ENCODE measurements around the gene AKT3.

The AKT3 gene

DNA sequence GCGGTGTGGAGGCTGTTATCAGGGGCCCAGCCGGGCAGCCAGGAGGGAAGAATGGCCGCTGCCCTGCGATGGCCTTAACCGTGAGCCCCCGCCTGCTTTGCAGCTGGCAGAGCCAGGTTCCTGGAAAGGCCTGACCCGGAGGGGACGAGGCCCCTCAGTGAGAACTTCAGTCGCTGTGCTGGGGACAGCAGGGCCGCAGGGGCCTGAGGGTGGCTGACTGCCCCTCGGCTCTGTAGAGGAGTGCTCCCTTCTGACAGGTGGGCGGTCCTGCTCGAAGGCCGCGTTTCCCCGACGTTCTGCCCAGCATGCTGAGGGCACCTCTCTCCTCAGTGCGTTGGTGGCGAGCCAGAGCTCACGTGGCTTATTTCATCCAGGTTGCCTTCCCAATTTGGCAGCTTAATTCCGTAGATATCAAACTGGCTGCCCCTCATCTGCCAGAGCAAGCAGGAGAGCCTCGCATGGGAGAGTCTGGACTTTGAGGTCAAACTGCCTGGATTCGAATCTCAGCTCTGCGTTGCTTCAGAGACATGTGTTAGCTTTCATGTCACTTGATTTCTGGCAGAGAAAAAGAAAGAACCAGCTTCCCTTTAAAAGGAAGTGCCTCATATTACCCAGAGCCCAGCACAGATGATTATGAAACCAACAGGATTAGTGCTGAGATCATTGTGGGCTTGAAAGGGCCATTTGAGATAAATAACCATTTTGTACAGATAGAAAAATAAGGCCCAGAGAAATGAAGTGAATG, 354.4 kb downstream of the AKT3 start:
- no peak for TF ChIP-seq CTCF (IDR thresholded peaks at IDR 0.05; ENCODE audit: insufficient read depth, low read depth, low read length, missing control alignments)
- no peak overlapping the region for H3K4me3 ChIP-seq (ENCODE audit: low read depth, low read length)
- DNase-seq (ENCODE audit: low read depth), result no peak

DNA sequence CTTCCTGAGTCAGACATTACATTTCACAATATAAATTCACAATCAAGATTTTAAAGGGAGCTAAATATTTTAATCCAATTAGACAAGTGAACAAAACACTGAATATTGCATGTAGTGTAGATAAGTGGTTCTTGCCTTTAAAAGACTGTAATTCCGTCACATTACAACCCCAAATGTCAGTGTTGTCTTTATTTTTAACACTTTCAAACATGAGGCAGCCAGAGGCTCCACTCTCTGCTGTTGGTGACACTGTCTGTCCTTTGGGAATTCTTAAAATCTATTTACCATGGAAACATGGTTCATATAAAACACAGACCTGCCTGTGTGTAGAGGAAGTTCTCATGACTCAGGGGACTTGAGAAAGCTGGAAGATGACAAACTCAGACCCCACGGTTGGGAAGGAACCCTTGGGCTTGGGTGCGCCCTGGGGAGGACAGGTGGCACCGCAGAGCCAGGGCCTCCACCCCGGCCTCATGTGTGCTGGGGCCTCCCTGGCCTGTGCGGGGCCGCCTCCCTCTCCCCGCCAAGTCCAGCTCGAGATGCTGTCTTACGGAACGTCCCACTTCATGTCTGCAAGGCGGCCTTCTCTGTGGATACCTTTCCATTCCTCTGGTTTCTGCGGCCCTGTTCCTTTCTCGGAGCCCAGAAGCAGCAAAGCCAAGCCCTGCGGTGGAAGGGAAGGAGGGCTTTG, 355.2 kb downstream of the AKT3 start:
- no peak for DNase-seq (ENCODE audit: low read depth)
- TF ChIP-seq CTCF (IDR thresholded peaks at IDR 0.05; ENCODE audit: insufficient read depth, low read depth, low read length, missing control alignments), result no peak
- no peak overlapping the region for H3K4me3 ChIP-seq (ENCODE audit: low read depth, low read length)

DNA sequence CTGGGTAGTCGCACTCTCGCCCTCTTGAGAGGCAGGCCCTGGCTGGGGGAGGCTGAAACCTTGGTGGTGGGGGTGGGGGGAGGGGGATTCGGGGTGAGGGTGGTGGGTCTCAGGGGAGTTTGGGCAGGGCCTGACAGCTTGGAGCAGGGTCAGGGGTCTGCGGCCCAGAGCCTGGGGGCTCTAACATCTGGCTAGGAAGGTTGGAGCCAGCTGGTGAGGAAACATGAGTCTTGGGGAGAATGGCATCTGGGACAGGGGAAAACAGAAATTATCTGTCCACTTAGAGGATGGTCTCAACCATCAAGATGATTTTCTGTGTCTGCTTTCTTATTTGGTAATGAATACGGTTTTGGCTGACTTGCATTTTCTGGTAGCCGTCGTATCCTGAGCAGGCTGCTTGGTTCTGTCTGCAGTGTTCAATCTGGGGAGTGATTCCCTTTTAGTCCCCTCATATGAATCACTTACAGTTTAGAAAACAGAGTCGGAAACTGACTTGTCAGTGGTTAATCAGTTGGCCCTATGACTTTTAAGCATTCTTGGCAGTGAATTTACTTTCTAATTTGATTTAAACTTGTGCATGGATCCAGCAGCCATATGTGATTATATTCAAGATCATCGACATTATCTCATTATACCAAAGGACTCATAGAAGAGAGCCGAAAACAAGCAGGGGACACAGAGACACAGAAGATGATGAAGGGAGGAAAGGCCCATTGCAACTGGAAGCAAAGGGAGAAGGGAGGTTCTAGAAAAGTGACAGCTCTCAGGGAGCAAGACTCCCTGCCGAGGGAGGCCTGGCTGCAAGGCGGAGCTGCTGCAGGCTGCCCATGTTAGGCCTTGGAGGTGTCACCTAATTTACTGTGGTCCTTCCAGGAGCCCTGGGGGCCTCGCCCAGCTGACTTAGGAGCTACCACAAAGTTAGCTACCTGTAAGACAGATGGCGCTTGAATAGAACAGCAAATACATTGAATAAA, 356.6 kb downstream of the AKT3 start:
- no peak overlapping the region for H3K4me3 ChIP-seq (ENCODE audit: low read depth, low read length)
- no peak for DNase-seq (ENCODE audit: low read depth)
- TF ChIP-seq CTCF (IDR thresholded peaks at IDR 0.05; ENCODE audit: insufficient read depth, low read depth, low read length, missing control alignments), result no peak

DNA sequence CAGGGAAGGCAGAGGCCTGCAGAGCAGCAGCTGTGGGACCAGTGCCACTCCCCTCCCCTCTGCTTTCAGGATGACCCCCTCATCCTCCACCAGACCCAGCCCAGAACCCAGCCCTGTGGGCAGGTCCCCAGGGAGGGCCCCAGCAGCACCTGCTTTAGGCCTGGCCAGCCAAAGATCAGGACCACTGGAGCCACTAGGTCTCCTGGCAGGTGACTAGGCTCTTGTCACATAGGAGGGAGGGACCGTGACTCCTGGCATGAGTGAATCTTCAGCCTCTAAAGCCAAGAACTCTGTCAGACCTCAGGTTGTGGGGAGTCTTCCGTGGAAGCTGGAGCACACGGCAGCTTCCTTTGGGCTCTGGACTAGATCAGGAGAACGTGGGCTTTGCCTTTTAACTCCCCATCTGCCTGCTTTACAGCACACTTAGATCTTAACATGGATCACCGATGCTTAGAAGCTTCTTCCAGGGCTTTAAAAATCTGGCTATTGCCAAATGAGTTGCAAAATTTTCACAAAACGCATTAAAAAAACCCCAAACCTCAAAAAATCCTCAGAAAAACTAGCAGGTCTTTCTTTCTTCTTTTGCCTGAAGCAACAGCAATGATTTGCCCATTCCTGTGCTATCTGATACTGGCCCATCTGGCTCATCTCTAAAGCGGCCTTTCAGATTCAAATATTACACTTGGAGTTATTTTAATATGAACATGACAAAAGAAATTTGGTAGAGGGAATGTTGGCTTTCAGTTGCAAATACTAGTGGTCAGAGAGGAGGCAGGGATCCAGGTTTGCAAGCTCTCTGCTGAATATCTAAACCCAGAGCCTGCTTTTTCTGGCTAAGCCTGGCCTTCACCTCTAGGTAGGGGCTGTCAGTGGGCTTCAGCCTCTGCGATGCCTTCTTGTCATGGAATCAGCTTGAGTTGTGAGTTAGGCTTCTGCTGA, 359.0 kb downstream of the AKT3 start:
- TF ChIP-seq CTCF (IDR thresholded peaks at IDR 0.05; ENCODE audit: insufficient read depth, low read depth, low read length, missing control alignments), result no peak
- DNase-seq (ENCODE audit: low read depth), result no peak
- H3K4me3 ChIP-seq (ENCODE audit: low read depth, low read length), result no peak overlapping the region

- H3K4me3 ChIP-seq (ENCODE audit: low read depth, low read length), result no peak overlapping the region
- TF ChIP-seq CTCF (IDR thresholded peaks at IDR 0.05; ENCODE audit: insufficient read depth, low read depth, low read length, missing control alignments), result no peak
- DNase-seq (ENCODE audit: low read depth), result no peak
Observed at GRCh38 chr1:243489681-243490546, 360.1 kb downstream of the AKT3 start.
